Activated CD8-positive, alpha-beta memory T cell treated with anti-CD3 and anti-CD28 coated beads for 4 hours (primary cell): ENCODE data around the gene LMX1A.

Experiments
- DNase-seq, 2 donors: peaks; one replicate each; pipeline ENCODE4 v3.0.0-alpha.2; 2020; ENCODE audit warnings: low read depth in 2 of 2

LMX1A gene

GRCh38 chr1:165325460-165326203, 30.9 kb downstream of the LMX1A start:
- no peak for DNase-seq

DNA sequence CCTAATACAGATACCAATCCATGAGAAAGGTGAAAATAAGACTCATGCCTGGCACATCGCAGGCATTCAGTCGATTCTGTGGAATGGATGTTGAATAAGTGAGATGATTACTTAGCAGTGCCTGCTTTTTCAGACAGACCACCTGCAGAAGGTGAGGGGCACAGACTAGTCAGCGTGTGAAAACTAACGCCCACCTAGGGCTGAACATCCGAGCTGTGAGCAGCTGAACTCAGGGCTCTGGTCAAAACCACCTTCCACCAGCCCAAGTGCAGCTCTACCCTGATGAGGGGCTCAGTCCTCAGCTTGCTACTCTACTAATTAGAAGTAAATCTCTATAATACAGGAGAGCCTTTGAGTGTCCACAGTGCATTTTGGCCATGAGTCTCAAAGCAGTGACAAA, 32.5 kb downstream of the LMX1A start:
- DNase-seq: no peak

DNA sequence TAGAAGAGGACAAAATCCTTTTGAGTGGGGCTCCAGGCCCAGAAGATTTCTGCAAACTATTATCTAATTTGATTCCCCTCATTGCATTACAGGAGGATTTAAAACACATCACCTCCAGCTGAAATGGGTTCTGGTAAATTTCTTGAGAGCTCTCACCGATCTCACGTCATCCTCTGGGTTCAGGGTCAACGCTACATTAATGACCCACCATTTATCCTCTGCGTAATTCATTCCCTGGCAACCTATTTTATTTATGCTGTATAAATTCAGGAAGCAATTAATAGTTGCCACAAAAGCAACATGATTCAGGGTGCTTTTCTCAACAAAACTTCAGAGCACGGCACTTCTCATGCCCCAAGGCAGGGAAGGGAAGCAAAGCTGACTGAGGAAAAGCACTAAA, 38.9 kb downstream of the LMX1A start:
- no peak for DNase-seq

DNA sequence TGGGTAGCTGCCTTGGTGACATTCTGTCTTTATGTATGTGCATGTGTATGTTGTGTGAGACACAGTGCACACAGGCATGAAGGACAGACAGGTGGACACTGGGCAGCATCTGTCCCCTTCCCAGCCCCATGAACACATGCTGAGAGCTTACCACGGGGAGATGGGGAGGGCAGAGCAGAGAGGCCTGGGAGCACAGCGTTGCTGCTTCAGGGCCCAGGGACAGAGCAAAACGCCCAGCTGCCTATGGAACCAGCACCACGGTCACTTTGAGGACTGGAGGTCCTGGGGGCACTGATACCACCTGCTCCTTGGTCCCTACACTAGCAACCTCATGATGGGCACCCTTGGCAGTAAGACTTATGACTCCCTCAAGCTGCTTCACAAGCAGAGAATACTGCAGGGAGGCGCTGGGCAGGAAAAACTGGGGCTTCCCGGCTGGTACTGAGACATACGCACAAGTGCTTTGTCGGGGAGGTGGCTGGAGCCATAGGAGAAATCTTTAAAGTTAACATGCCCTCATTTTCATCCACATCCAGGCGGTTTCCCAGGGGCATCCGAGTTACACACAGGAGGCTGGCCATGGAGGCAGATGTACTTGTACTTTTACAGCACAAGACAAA, 40.3 kb downstream of the LMX1A start:
- DNase-seq: no peak

DNA sequence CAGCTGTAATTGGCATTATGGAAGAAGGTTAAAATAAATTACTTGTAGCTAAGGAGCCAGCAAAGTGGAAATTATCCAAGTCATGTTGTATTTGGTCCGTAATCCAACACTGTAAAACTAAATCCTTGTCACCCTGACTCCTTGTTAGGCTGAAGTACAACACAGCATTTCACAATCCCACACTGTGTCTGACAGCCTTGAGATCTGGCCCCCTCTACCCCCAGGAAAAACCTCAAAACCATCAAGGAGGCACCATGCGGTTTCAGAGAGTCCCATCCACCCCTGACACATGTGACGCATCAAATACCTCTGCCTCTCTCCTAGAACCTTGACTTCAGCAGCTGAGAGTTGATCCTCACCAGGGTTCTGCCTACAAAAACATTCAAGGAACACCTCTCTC, 41.0 kb downstream of the LMX1A start:
- DNase-seq: no peak

DNA sequence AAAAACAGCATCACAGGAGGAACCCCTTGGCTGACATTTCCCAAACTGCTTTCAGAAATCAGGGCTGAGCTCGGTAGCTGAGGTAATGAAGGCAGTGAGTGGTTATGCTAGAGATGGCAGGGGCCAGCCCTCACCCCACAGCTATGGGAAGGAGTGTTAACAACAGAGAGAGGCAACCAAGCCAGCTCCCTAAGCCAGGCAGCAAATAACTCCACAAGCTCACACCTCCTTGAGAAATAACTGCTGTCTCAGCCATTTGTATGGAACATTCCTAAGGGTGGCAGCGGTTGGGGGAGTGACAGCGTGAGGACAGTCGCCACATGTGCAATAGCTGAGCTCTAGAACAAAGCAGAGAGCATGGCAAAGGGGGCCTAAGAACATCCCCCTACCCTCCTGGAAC, 42.6 kb downstream of the LMX1A start:
- no peak for DNase-seq

DNA sequence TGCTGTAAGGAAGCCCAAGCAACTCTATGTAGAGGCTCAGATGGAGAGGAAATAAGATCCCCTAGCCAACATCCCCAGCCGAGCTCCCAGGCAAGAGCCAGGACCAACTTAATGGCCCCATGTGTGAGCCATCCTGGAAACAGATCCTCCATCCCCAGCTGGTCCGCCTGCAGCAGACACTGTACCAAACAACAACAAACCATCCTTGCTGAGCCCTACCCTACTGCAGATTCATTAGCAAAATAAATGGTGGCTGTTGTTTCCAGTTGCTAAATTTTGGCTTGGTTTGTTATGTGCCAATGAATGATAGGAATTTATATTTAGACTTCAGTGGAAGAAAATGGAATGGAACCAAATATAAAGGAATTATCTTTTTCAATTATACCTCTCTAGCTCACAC, 43.9 kb downstream of the LMX1A start:
- no peak for DNase-seq

- DNase-seq: no peak
Measured at GRCh38 chr1:165306543-165307434, 49.7 kb downstream of the LMX1A start.

DNA sequence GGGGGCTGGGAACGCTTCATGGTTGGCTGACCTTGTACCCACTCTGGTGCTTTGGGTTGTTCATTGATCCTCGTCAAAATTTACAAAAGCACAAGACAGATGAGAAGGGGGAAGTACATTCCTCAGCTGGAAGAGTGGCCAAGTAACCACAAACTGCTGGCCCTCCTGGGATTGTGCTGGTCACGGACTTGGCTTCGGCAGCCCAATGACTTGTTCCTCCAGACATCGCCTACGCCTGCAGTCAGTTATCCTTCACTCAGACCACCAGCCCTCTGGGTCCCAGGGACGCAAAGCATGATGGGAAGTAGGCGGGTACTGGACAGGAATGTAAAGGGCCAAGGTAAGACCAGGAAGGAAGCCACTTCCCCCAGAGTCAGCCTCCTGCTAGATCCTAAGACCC, 53.1 kb downstream of the LMX1A start:
- DNase-seq: no peak

GRCh38 chr1:165300400-165300903, 56.1 kb downstream of the LMX1A start:
- no peak for DNase-seq

GRCh38 chr1:165298203-165298820, 58.2 kb downstream of the LMX1A start:
- no peak for DNase-seq

- DNase-seq: no peak
Measured at GRCh38 chr1:165296205-165296604, 60.3 kb downstream of the LMX1A start.

DNA sequence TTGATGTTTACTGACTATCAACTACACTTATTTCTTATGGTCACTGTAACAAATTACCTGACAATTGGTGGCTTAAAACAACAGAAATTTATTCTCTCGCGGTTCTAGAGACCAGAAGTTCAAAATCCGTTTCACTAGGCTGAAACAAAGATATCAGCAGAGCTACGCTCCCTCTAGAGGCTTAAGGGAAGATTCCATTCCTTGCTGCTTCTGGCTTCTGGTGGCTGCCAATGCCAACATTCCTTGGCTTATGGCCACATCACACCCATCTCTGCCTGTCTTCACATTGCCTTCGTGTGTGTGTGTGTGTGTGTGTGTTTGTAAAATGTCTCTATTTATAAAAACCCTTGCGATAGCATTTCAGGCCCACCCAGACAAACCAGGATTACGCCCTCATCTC, 66.4 kb downstream of the LMX1A start:
- DNase-seq: no peak

DNA sequence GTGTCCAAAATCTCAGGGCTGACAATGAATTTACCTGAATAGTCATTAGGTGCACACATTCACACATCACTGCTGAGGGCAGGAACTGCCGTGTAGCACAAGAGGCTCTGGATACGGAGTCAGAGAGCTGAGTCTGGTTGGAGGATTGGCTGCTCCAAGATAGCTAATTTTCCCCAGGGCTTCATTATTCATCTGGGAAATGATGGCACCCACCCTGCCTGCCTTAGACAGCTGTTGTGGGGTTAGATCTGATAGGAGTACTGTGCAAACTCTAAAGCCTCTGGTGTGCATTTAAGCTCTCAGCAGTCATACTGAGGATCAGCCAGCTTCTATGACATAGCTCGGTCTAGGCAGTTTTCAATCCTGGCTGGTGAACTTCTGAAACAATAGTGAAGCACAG, 67.0 kb downstream of the LMX1A start:
- DNase-seq: no peak

GRCh38 chr1:165288350-165289120, 68.0 kb downstream of the LMX1A start:
- no peak for DNase-seq

DNA sequence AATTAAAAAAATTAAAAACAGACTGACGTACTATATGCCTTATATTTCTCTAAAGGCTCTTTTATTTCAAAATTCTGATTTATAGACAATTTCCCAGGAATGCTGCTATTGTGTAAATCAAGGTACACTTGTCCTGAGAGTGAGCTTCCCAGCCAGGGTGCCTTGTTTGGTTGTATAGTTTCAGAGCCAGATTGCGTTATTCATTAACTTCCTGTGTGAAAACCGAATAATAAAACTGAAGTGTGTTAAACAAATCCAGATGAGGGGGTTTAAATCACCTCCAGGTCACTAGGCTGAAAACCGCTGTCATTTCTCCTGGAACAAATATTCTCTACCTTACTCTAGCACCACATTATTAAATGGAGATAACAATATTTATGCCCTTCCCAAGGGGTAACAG, 68.7 kb downstream of the LMX1A start:
- DNase-seq: no peak

DNA sequence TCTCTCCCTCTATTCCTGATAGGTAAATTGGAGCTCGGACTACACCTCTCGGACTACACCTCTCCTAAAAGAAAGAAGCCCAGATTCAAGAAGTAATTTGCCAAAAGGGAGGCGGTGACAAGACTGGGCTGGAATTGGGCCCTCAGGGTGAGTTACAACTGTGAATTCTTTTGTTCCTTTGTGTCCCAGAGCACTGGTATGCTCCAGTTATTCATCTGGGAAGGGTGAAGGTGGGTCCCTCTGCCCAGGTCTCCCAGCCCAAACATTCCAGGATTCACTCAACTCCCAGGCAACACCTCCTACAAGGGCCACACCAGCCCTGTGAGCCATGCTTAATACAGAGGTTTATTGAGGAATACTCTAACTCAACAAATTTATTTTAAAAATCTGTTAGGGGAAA, 69.2 kb downstream of the LMX1A start:
- DNase-seq: no peak

DNA sequence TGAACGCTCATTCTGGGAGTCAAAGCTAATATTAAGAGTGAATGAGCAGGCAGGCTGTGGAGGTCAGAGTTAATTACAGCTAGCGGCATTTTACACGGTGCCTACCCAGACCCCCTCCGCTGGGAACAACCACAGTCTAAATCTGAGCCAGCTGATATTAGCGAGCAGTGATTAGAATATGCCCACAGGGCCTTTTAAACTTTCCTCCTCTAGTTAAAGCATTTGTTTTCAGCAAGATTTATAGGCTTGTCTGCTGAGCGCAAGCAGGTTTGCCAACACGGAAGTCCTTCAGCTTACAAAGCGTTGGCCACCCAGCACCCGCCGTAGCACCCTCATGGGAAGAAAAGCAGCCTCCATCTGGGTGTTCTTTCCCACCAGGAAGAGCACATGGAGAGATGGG, 72.1 kb downstream of the LMX1A start:
- DNase-seq: no peak

DNA sequence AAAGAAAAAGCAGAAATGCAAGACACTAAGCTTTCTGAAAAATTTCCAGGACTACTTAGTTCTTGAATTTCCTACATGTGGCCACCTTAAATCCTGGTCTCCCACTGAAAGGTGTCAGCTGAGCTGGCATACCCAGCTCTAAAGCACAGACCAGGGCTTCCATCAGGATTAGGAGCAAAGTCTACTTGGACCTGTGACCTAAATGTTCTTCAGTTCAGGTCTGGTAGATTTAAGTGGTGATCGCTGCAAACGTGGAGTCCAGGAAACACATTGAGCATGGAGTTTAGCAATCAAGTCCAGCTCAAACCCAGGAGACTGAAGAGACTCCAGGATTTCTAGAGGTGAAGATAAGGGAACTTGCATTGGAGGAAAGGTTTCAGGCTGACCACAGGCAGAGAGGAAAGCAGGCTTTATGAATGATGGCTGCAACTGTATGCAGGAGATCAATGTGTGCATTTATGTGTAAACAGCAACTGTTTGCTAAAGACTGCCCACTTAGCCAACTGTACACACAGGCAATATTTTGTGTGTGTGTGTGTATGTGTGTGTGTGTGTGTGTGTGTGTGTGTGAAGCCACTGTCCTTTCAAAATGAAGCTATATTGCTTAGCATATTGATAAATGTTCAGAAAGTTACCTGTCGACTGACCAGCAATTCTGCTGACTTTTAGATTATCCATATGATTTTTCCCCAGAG, 75.2 kb downstream of the LMX1A start:
- no peak for DNase-seq

- no peak for DNase-seq
Measured at GRCh38 chr1:165279882-165280281, 76.6 kb downstream of the LMX1A start.

DNA sequence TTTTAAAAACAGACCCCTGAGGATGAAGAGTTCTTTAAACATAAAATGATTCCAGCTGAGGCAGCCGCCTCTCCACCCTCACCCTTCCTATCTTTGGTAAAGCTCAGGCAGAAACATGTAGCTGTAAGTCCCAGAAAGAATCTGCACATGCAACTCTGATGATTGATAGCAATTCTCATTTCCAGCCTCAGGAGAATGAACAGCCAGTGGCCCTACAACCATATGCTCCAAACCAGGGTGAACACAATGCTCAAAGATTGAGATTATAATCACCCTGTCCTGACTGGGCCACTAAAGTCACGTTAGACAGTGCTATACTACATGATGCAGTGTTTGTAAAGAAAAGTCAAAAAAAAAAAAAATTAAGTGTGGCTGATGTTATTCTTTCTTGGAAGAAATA, 80.2 kb downstream of the LMX1A start:
- DNase-seq: no peak
